ENCODE data around the gene SYS1.
A peak's percentile ranks its signal among the peaks of the same experiment; 100 is the strongest.

Gene SYS1

GRCh38 chr20:45394221-45395113, 31.5 kb downstream of the SYS1 start:
- H3K4me1 Mint-ChIP-seq (ENCODE audit: low read depth in 2 of 2), result peaks cover 2 to 3% of the 10 kb centered on the region in 2 donors
- H3K4me3 Mint-ChIP-seq, result no peak overlapping the region
- H3K9me3 Mint-ChIP-seq, result no peaks in the 10 kb centered on the region
- no peak for DNase-seq
- no peak for ATAC-seq (replicated peaks)
- H3K36me3 Mint-ChIP-seq (ENCODE audit: insufficient read depth), result peaks cover 6% of the 10 kb centered on the region
- H3K27me3 Mint-ChIP-seq, result no peaks in the 10 kb centered on the region
- no peak overlapping the region for H3K27ac Mint-ChIP-seq

GRCh38 chr20:45395114-45395415, 32.1 kb downstream of the SYS1 start:
- no peak overlapping the region for H3K27ac Mint-ChIP-seq
- DNase-seq (no peak), ATAC-seq (replicated peaks) (no peak)
- no peak overlapping the region for H3K4me3 Mint-ChIP-seq
- no peaks in the 10 kb centered on the region for H3K27me3 Mint-ChIP-seq
- no peaks in the 10 kb centered on the region for H3K9me3 Mint-ChIP-seq
- H3K36me3 Mint-ChIP-seq (ENCODE audit: insufficient read depth), result peaks cover 6% of the 10 kb centered on the region
- H3K4me1 Mint-ChIP-seq (ENCODE audit: low read depth in 2 of 2), result peaks cover 2 to 3% of the 10 kb centered on the region in 2 donors

- Mint-ChIP-seq H3K27me3 (no peaks in the 10 kb centered on the region), H3K4me1 (ENCODE audit: low read depth in 2 of 2) (no peaks in the 10 kb centered on the region), H3K36me3 (ENCODE audit: insufficient read depth) (peaks cover 9% of the 10 kb centered on the region), H3K4me3 (no peak overlapping the region), H3K9me3 (no peaks in the 10 kb centered on the region), H3K27ac (no peak overlapping the region)
- ATAC-seq (replicated peaks) (no peak), DNase-seq (no peak)
Measured at GRCh38 chr20:45399018-45399417, 36.1 kb downstream of the SYS1 start.

- Mint-ChIP-seq H3K9me3 (no peaks in the 10 kb centered on the region), H3K4me3 (no peak overlapping the region), H3K36me3 (ENCODE audit: insufficient read depth) (peaks cover 12% of the 10 kb centered on the region), H3K27ac (no peak overlapping the region), H3K27me3 (no peaks in the 10 kb centered on the region), H3K4me1 (ENCODE audit: low read depth in 2 of 2) (peaks cover 6 to 9% of the 10 kb centered on the region in 2 donors)
- DNase-seq, result no peak
- ATAC-seq (replicated peaks), result no peak
Measured at GRCh38 chr20:45400346-45401031, 37.5 kb downstream of the SYS1 start.

GRCh38 chr20:45402946-45403345, 40.0 kb downstream of the SYS1 start:
- no peak overlapping the region for H3K4me3 Mint-ChIP-seq
- H3K27me3 Mint-ChIP-seq, result no peaks in the 10 kb centered on the region
- H3K9me3 Mint-ChIP-seq, result no peaks in the 10 kb centered on the region
- no peak for ATAC-seq (replicated peaks)
- no peak for DNase-seq
- peaks cover 7% of the 10 kb centered on the region for H3K36me3 Mint-ChIP-seq (ENCODE audit: insufficient read depth)
- no peak overlapping the region for H3K27ac Mint-ChIP-seq
- peaks cover 9 to 11% of the 10 kb centered on the region in 2 donors for H3K4me1 Mint-ChIP-seq (ENCODE audit: low read depth in 2 of 2)

GRCh38 chr20:45404438-45404837, 41.5 kb downstream of the SYS1 start:
- Mint-ChIP-seq H3K36me3 (ENCODE audit: insufficient read depth) (peaks cover 7% of the 10 kb centered on the region), H3K4me3 (peak overlapping the region; percentile 78 to 80), H3K9me3 (no peaks in the 10 kb centered on the region), H3K27me3 (no peaks in the 10 kb centered on the region), H3K4me1 (ENCODE audit: low read depth in 2 of 2) (peaks cover 9 to 11% of the 10 kb centered on the region in 2 donors), H3K27ac (peak overlapping the region in 1 of 2 donors; percentile 58)
- ATAC-seq (replicated peaks) (no peak), DNase-seq (no peak)

GRCh38 chr20:45405571-45406259, 42.8 kb downstream of the SYS1 start:
- Mint-ChIP-seq H3K36me3 (ENCODE audit: insufficient read depth) (peaks cover 10% of the 10 kb centered on the region), H3K9me3 (no peaks in the 10 kb centered on the region), H3K27me3 (no peaks in the 10 kb centered on the region), H3K4me3 (peak overlapping the region; percentile 78 to 80), H3K27ac (peak overlapping the region; percentile 81 to 83), H3K4me1 (ENCODE audit: low read depth in 2 of 2) (peaks cover 9 to 11% of the 10 kb centered on the region in 2 donors)
- DNase-seq (no peak), ATAC-seq (replicated peaks) (peak; percentile 54)

- H3K36me3 Mint-ChIP-seq (ENCODE audit: insufficient read depth), result peaks cover 10% of the 10 kb centered on the region
- no peaks in the 10 kb centered on the region for H3K27me3 Mint-ChIP-seq
- H3K9me3 Mint-ChIP-seq, result no peaks in the 10 kb centered on the region
- ATAC-seq (replicated peaks) (peak; percentile 68), DNase-seq (peak in 2 of 3 experiments; percentile 14 to 16)
- H3K4me3 Mint-ChIP-seq, result peak overlapping the region; percentile 78 to 80
- peaks cover 9 to 11% of the 10 kb centered on the region in 2 donors for H3K4me1 Mint-ChIP-seq (ENCODE audit: low read depth in 2 of 2)
- peak overlapping the region in 1 of 2 donors; percentile 83 for H3K27ac Mint-ChIP-seq
Measured at GRCh38 chr20:45406260-45407066, 43.5 kb downstream of the SYS1 start.

- no peaks in the 10 kb centered on the region for H3K27me3 Mint-ChIP-seq
- DNase-seq, result no peak
- peak overlapping the region in 1 of 2 donors; percentile 83 for H3K27ac Mint-ChIP-seq
- ATAC-seq (replicated peaks), result no peak
- no peaks in the 10 kb centered on the region for H3K9me3 Mint-ChIP-seq
- peaks cover 10% of the 10 kb centered on the region for H3K36me3 Mint-ChIP-seq (ENCODE audit: insufficient read depth)
- peak overlapping the region; percentile 78 to 80 for H3K4me3 Mint-ChIP-seq
- peaks cover 9 to 11% of the 10 kb centered on the region in 2 donors for H3K4me1 Mint-ChIP-seq (ENCODE audit: low read depth in 2 of 2)
Measured at GRCh38 chr20:45407067-45407745, 44.2 kb downstream of the SYS1 start.

GRCh38 chr20:45407783-45408645, 45.1 kb downstream of the SYS1 start, which contains the start of gene DBNDD2:
Gene DBNDD2 (plus strand): TSS chr20:45408289. CDS start chr20:45408468, 179 bp downstream.
- H3K4me3 Mint-ChIP-seq, result peak within 1 kb of the TSS; percentile 78 to 80
- no peak for ATAC-seq (replicated peaks)
- no peak for DNase-seq
- peak within 1 kb of the TSS in 1 of 2 donors; percentile 83 for H3K27ac Mint-ChIP-seq
- H3K27me3 Mint-ChIP-seq, result no peaks in the 10 kb centered on the region
- H3K4me1 Mint-ChIP-seq (ENCODE audit: low read depth in 2 of 2), result peaks cover 9 to 11% of the 10 kb centered on the region in 2 donors
- no peaks in the 10 kb centered on the region for H3K9me3 Mint-ChIP-seq
- H3K36me3 Mint-ChIP-seq (ENCODE audit: insufficient read depth), result peaks cover 10% of the 10 kb centered on the region

GRCh38 chr20:45408646-45409213, 45.8 kb downstream of the SYS1 start:
- Mint-ChIP-seq H3K27ac (peak overlapping the region in 1 of 2 donors; percentile 31), H3K4me3 (no peak overlapping the region), H3K27me3 (no peaks in the 10 kb centered on the region), H3K9me3 (no peaks in the 10 kb centered on the region), H3K4me1 (ENCODE audit: low read depth in 2 of 2) (peaks cover 9 to 11% of the 10 kb centered on the region in 2 donors), H3K36me3 (ENCODE audit: insufficient read depth) (peaks cover 7% of the 10 kb centered on the region)
- no peak for DNase-seq
- ATAC-seq (replicated peaks), result no peak

Measured in effector memory CD8-positive, alpha-beta T cell (primary cell).